Type B pancreatic cell (in vitro differentiated cells): ENCODE measurements around the gene FOXL2. TPM values are rescaled to one million over a fixed set of nuclear protein-coding genes. Genes with fewer than 3 reads are reported as not detected.

Source experiments
- DNase-seq: peaks from one replicate; pipeline ENCODE4 v3.0.0; 2021; ENCODE audit warnings: mixed read lengths; ENCODE audit not compliant: unreplicated experiment; ENCODE audit errors: extremely low spot score
- H3K27ac Mint-ChIP-seq: 2 replicates; pipeline ENCODE4 v1.8.0; 2021; ENCODE audit warnings: mild to moderate bottlenecking, mixed read lengths
- H3K27me3 Mint-ChIP-seq: 2 replicates; pipeline ENCODE4 v1.8.0; 2021; ENCODE audit warnings: mixed read lengths
- H3K36me3 Mint-ChIP-seq: 2 replicates; pipeline ENCODE4 v1.8.0; 2021; ENCODE audit warnings: mixed read lengths
- H3K4me1 Mint-ChIP-seq: one replicate; pipeline ENCODE4 v1.8.0; 2021; ENCODE audit warnings: mixed read lengths; ENCODE audit not compliant: unreplicated experiment
- H3K4me3 Mint-ChIP-seq: 2 replicates; pipeline ENCODE4 v1.8.0; 2021; ENCODE audit warnings: mild to moderate bottlenecking, mixed read lengths
- H3K9me3 Mint-ChIP-seq: 2 replicates; pipeline ENCODE4 v1.8.0; 2021; ENCODE audit warnings: mixed read lengths
- total RNA-seq: library from RNA; stranded (reverse); gene quantifications from 2 replicates; pipeline ENCODE4 v1.2.1, GENCODE V29; 2021; ENCODE audit warnings: low replicate concordance
- TF ChIP-seq, protein P1 (sequence below): fragments of 200-600 bp; sonication (generic); conservative IDR thresholded peaks from 2 replicates; pipeline ENCODE4 v1.5.0; 2021; ENCODE audit warnings: antibody characterized with exemption, mild to moderate bottlenecking

FOXL2 gene
- total RNA-seq, 1 donor from 2014 or later = 0.75 TPM

DNA sequence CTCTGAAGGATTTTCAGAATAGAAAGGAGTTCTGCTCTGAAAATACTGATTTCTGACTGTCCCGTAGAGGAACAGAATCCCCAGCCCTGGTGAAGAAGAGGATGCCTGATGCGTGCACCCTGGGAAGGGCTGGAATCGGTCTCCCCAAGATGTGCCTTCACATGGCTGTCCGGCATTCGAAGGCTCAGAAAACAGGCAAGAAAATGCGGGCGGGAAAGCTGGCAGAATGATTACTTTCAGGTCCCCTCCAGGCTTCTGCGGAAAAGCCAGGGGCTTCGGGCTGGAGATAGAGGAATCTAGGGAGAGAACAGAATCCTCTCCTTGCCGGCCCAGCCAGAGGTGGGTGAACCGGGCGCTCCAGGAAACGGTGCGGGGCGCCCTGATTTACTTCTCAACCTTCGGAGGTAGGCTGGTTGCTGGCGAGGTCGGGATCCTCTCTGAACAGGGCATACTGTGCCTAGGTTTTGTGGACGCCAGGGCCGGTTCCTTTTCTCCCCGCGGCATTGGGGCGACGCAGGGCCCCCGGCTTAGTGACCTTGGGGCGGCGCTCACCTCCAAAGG is 2.6 kb upstream of the FOXL2 start:
- no peak overlapping the region for H3K27ac Mint-ChIP-seq
- H3K36me3 Mint-ChIP-seq = no peaks in the 10 kb centered on the region
- DNase-seq = no peak
- H3K27me3 Mint-ChIP-seq = peaks cover 88% of the 10 kb centered on the region
- H3K4me1 Mint-ChIP-seq = peaks cover 13% of the 10 kb centered on the region
- peak overlapping the region; percentile 82 for H3K4me3 Mint-ChIP-seq
- TF ChIP-seq, protein P1, sequence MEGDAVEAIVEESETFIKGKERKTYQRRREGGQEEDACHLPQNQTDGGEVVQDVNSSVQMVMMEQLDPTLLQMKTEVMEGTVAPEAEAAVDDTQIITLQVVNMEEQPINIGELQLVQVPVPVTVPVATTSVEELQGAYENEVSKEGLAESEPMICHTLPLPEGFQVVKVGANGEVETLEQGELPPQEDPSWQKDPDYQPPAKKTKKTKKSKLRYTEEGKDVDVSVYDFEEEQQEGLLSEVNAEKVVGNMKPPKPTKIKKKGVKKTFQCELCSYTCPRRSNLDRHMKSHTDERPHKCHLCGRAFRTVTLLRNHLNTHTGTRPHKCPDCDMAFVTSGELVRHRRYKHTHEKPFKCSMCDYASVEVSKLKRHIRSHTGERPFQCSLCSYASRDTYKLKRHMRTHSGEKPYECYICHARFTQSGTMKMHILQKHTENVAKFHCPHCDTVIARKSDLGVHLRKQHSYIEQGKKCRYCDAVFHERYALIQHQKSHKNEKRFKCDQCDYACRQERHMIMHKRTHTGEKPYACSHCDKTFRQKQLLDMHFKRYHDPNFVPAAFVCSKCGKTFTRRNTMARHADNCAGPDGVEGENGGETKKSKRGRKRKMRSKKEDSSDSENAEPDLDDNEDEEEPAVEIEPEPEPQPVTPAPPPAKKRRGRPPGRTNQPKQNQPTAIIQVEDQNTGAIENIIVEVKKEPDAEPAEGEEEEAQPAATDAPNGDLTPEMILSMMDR = no peak
- no peaks in the 10 kb centered on the region for H3K9me3 Mint-ChIP-seq

DNA sequence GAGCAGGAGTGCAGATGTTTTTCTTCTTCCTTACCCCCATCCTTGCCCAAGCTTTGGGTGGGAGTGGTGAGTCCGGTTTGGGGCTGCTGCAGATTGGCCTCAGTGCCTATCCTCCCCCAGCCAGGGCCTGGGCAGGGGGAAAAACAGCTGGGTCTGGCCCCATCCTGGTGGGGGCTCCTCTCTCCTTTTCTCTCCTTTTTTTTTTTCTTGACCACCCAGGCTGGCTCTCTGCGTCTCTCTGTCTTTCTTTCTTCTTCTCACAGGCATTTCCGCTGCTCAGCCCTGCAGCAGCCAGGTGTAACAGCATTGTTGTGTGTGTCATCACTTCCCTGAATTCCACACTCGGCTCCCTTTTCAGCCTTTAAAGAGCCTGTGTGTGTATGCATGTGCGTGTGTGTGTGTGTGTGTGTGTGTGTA is 2.1 kb upstream of the FOXL2 start:
- H3K27ac Mint-ChIP-seq = no peak overlapping the region
- H3K36me3 Mint-ChIP-seq = no peaks in the 10 kb centered on the region
- H3K4me1 Mint-ChIP-seq = peaks cover 18% of the 10 kb centered on the region
- TF ChIP-seq, protein P1 = no peak
- H3K9me3 Mint-ChIP-seq = no peaks in the 10 kb centered on the region
- H3K4me3 Mint-ChIP-seq = peak overlapping the region; percentile 82
- H3K27me3 Mint-ChIP-seq = peaks cover 88% of the 10 kb centered on the region
- DNase-seq = no peak

DNA sequence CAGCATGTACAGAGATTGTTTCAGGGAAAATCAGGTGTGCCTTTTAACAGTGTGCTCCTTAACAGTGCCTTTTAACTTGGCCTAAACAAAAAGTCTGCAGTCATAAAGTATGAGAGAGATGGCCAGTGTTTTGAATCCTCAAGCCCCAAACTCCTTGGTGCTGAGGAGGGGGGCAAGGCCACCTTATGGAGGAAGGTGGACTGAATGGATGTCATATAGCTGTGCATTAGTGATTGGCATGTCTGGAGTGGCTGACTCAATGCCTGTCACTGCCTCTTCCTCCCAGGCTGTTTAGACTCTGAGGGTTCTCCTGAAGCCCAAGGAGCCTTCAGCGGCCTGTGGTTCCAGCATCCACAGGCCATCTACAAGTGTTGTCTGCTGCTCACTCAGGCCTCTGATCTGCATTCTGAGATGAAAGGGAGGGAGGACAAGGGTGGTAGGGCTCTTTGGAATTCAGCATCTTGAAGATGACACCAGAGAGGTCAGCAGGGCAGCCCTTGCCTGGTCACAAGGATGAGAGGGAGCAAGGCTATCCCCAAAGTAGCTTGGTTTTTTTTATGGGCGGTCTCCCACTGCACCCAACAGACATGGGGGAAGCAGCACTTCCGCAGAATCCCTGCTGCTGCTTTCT is 1.5 kb upstream of the FOXL2 start:
- DNase-seq = no peak
- Mint-ChIP-seq H3K4me3 (peak overlapping the region; percentile 84), H3K27me3 (peaks cover 88% of the 10 kb centered on the region), H3K4me1 (peaks cover 22% of the 10 kb centered on the region), H3K9me3 (no peaks in the 10 kb centered on the region), H3K36me3 (no peaks in the 10 kb centered on the region), H3K27ac (no peak overlapping the region)
- TF ChIP-seq, protein P1 = no peak

DNA sequence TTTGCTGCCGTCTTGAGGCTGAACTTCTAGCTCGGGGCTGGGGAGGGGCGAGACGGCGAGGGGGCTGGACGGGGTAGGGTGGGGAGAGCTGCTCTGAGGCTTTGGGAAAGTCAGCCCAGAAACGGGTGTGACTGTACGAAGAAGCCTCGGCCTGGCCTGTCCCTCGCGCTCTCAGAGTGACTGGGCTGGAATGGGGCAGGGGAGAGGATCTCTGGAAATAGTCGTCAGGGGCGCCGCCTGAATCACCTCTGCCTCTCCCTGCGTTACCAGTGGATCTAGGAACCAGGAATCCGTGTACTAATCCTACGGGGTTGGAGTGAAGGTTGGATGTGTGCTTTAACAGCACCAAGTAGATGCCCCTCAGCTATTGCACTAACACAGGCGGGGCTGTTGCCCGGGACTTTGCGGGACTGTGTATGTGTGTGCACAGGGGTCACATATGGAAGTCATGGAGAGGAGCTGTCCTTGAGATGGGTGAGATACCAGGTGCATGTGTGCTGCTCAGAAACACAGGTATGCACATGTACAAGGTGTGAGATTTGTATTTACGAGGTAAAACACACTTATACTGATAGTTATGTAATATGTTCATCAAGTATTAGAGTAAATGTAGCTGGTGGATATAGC is 671 bp upstream of the FOXL2 start:
- Mint-ChIP-seq H3K27me3 (peaks cover 89% of the 10 kb centered on the region), H3K36me3 (no peaks in the 10 kb centered on the region), H3K4me1 (peaks cover 22% of the 10 kb centered on the region), H3K9me3 (no peaks in the 10 kb centered on the region), H3K27ac (peak overlapping the region; percentile 73), H3K4me3 (peak overlapping the region; percentile 84)
- TF ChIP-seq, protein P1 = no peak
- DNase-seq = no peak

DNA sequence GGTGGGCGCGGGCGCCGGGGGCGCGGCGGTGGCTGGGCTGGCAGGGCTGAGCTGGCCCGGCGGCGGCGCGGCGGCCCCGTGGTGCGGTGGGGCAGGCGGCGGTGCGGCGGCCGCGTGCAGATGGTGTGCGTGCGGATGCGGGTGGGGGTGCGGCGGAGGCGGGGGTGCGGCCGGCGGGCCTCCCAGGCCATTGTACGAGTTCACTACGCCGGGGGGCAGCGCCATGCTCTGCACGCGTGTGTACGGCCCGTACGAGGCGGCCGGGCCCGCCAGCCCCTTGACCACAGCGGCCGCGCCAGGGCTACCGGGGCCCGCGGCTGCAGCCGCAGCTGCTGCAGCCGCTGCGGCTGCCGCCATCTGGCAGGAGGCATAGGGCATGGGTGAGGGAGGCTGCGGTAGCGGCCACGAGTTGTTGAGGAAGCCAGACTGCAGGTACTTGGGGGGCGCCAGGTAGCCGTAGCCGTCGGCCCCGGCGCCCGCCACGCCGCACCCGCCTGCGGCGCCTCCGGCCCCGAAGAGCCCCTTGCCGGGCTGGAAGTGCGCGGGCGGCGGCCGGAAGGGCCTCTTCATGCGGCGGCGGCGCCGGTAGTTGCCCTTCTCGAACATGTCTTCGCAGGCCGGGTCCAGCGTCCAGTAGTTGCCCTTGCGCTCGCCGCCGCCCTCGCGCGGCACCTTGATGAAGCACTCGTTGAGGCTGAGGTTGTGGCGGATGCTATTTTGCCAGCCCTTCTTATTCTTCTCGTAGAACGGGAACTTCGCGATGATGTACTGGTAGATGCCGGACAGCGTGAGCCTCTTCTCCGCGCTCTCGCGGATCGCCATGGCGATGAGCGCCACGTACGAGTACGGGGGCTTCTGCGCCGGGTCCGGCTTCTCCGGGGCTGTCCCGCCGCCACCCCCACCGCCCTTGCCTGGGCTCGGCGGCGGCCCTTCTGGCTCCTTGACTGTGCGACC is 951 bp downstream of the FOXL2 start:
- DNase-seq = no peak
- H3K36me3 Mint-ChIP-seq = no peaks in the 10 kb centered on the region
- TF ChIP-seq, protein P1 = peak; percentile 58
- no peak overlapping the region for H3K27ac Mint-ChIP-seq
- peak overlapping the region; percentile 83 for H3K4me3 Mint-ChIP-seq
- H3K9me3 Mint-ChIP-seq = no peaks in the 10 kb centered on the region
- peaks cover 91% of the 10 kb centered on the region for H3K27me3 Mint-ChIP-seq
- H3K4me1 Mint-ChIP-seq = peaks cover 22% of the 10 kb centered on the region
